ENCODE data around the gene PTP4A2.

The PTP4A2 gene

DNA sequence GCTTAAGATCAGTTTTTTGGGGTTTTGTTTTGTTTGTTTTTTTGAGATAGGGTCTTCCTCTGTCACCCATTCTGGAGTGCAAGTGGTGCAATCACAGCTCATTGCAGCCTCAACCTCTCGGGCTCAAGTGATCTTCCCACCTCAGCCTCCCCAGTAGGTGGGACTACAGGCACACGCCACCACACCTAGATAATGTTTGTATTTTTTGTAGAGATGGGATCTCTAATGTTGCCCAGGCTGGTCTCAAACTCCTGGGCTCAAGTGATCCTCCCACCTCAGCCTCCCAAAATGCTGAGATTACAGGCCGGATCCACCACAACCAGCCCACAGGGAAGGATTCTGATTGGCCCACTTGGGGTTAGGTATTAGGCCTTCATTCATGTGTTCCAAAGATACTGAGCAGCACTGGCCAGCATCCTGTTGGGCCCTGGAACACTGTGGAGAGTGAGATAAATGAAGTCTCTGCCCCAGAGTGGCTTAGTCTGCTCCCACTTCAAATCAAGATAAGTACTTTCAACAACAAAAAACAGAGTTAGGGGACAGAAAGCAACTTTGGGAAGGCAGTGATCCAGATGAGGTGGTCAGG, 54.7 kb downstream of the PTP4A2 start:
- DNase-seq = no peak

DNA sequence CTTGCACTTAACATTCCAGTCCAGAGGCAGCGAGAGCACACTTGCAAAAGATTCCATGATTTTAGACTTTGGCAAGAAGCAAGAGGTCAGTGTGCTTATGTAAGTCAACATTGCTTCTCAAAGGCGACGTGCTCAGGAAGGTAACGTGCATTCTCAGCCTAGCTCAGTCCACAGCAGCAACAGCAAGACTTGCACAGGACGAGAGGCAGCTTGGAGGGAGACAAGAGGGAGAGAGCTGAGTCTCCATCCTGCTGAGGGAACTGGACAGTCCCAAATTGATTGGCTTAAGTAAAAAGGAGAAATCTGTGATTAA, 56.5 kb downstream of the PTP4A2 start:
- no peak for DNase-seq

DNA sequence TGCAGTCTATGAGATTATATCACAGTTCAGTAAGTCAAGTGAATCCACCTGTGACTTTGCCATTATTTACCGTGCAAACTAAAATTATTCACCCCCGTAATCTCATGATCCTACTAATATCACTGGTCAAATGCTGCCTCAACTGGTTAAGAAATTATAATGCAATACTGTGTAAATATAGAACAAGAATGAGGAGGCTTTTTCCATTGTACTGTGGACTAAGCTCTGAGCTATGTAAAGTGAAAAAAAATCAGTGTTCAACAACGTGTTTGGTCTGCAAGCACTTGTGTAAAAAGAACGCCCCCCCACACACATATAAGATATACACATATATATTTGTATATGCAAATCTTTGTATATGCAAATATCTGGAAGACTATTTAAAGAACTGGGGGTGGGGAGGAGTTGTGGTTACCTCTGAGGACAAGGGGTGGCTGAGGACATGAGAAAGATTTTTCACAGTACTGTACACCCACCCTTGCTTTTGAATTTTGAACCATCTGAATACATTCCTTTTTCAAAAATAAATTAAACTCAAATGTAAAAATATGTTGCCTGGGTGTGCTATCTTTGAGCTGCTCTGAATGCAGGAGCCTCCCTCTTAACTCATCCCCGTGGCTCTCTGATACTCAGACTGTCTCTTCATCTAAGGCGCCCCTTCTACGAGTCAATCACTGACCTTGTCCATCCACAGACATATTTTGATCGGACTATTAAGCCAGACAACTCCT, 57.0 kb downstream of the PTP4A2 start:
- no peak for DNase-seq

GRCh38 chr1:31879981-31880608, 58.1 kb downstream of the PTP4A2 start:
- DNase-seq = no peak

GRCh38 chr1:31878058-31878457, 60.1 kb downstream of the PTP4A2 start:
- DNase-seq = no peak

GRCh38 chr1:31877544-31877943, 60.6 kb downstream of the PTP4A2 start:
- DNase-seq = no peak

DNA sequence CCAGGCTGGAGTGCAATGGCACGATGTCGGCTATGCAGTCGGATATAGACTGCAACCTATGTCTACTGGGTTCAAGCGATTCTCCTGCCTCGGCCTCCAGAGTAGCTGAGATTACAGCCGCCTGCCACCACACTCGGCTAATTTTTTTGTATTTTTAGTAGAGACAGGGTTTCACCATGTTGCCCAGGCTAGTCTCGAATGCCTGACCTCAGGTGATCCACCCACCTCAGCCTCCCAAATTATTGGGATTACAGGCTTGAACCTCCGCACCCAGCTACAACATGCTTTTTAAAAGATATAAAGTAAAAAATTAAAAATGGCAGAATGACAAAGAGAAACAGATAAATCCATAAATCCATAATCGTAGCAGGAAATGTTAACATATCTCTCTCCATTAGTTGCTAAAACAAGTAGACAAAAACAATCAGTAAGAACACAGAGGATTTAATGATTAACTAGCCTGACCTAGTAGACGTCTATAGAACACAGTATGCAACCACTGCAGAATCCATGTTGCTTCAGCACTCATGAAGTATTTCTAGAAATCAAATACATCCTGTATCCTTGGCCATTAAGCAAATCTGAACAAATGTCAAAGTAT, 62.4 kb downstream of the PTP4A2 start:
- no peak for DNase-seq

- DNase-seq = no peak
These were observed 63.2 kb downstream of the PTP4A2 start for GRCh38 chr1:31874942-31875341.

GRCh38 chr1:31872658-31873636, 65.2 kb downstream of the PTP4A2 start:
- peak; percentile 55 for DNase-seq

DNA sequence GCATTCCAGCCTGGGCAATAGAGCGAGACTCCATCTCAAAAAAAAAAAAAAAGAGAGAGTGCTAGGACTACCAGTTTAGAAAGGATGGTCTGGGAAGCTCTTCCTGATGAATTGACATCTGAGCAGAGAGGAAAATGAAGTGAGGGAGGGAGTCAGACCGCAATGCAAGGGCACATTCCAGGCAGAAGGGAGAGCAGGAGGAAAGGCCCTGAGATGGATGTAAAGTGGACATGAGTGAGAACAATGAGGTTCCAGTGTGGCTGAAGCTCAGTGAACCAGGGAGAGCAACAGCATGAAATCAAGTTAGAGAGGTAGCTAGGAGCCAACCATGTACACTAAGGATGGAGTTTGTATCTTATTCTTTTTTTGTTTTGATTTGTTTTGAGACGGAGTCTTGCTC, 66.5 kb downstream of the PTP4A2 start:
- DNase-seq = no peak

DNA sequence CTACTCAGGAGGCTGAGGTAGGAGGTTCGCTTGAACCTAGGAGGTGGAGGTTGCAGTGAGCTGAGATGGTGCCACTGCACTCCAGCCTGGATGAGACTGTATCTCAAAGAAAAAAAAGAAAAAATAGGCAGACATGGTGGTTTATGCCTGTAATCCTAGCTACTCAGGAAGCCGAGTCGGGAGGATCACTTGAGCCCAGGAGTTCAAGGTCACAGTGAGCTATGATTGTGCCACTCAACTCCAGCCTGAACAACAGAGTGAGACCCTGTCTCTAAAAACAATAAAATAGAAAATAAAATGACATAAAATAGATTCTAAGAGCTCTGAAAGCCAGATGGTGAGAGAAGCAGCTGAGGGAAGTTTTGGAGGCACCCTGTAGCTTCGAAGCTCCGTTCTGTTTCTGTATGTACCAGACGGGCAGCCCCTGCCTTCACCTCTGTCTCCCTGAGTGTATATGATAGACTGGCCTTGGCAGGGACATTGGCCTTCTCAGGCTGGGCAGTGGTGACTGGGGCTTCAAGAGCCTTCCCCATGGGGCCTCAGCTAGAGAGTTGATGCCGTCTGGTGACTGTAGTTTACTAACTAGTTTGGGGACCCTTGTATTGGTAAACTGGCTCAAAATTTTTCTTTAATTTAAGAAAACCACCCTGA, 68.0 kb downstream of the PTP4A2 start:
- DNase-seq = no peak

- no peak for DNase-seq
These were observed 68.7 kb downstream of the PTP4A2 start for GRCh38 chr1:31869449-31869848.

GRCh38 chr1:31868862-31869261, 69.3 kb downstream of the PTP4A2 start:
- no peak for DNase-seq

DNA sequence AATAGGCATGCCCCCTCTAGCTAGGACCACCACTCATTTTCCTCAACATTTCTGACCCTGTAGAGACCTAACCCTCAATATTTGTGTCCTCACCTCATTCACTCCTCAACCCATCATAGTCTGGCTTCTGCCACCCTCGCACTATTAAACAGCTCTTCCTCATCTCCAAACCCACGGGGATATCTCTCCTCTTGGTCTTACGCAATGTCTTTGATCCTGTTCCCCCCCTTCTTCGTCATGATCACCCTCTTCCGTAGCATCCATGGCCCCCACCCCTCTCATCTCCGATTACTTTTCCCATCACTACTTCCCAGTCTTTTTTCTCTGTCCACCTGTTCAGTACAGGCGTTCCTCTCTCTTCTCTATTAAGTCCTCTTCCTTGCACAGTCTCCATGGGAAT, 70.6 kb downstream of the PTP4A2 start:
- no peak for DNase-seq

- no peak for DNase-seq
These were observed 71.6 kb downstream of the PTP4A2 start for GRCh38 chr1:31866450-31867032.

GRCh38 chr1:31865728-31866449, 72.3 kb downstream of the PTP4A2 start:
- DNase-seq = no peak

GRCh38 chr1:31862071-31862470, 76.1 kb downstream of the PTP4A2 start:
- no peak for DNase-seq

GRCh38 chr1:31861346-31861745, 76.8 kb downstream of the PTP4A2 start:
- DNase-seq = no peak

- no peak for DNase-seq
These were observed 77.6 kb downstream of the PTP4A2 start for GRCh38 chr1:31860581-31860980.

DNA sequence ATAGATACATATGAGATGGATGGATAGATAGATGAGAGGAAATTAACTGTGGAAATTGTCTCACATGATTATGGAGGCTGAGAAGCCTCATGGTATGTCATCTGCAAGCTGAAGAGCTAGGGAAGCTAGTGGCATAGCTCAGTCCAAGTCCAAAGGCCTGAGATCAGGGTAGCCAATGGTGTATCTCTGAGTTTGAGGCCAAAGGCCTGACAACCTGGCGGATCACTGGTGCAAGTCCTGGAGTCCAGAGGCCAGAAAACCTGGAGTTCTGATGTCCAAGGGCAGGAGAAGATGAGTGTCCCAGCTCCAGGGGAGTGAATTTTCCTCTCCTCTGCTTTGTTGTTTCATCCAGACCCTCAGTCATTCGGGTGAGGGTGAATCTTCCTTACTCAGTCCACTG, 78.4 kb downstream of the PTP4A2 start:
- no peak for DNase-seq

DNA sequence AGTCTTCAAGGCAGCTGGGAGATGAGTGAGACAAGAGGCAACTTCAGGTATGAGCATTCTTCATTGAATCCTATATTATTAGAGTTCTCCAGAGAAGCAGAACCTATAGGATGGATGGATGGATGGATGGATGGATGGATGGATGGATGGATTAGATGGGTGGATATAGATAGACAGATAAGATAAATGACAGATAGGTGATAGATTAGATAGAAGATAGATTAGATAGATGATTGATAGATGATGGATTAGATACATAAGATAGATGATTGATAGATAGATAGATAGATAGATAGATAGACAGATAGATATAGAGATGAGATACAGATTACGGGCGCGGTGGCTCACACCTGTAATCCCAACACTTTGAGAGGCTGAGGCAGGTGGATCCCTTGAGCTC, 79.1 kb downstream of the PTP4A2 start:
- no peak for DNase-seq

All from CD4-positive, alpha-beta T cell treated with Interleukin-12 subunit alpha and Interleukin-12 subunit beta, for 1 hour (primary cell).